Measurements from ENCODE around the gene TNIP3. TPM values are rescaled to one million over a fixed set of nuclear protein-coding genes. Genes with fewer than 3 reads are reported as not detected.
"Not testable (repeated sequence)": the region's sequence is repeated elsewhere in the genome, so short reads cannot be mapped to it uniquely, and the experiment has no call there.

The TNIP3 gene
- polyA plus RNA-seq (2013, experiment 1 of 2; ENCODE audit: insufficient read length), result 0.20 TPM
- 0.32 TPM for polyA plus RNA-seq (2013, experiment 2 of 2; ENCODE audit: insufficient read length)

DNA sequence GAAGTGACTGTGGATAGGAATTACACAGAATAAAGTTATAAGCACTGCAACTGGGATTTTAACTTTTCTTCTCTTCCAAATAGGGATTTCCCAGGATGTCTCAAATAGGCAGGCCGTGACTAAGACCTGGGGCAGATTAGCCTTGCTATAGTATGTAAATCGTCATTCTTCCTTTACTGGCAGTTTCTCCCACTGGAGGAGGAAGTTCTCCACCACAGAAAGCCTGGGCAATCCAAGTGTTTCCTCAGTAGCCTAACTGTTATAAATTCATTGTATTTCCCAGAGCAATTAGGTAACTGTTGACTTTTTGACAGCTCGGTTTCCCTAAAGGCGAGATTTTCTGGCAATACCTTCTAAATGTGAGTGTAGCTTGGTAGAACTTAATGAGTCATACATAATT, at the start of gene TNIP3:
TSS of gene TNIP3 (minus strand) at position 31 of the 400 bp plus-strand sequence. CDS start 196 bp downstream, outside the sequence.
- peak; percentile 25 for DNase-seq

DNA sequence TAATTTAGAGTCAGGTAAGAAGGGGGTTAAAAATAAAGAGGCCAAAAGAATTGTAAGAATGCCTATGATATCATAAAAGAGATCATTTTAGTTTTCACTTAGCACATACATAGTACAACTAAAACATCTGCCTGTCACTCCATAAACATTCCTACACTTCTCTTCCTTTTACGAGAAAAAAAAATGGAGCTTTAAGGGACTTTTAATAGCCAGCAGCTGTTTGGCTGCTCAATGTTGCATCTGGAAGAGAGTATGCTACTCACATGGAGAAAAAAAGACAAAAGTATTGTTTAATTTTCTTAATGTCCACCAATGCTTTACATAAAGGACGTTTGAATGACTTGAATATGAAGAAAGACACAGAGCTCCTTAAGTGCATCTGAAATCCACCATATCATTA, 48.7 kb upstream of the TNIP3 start:
- DNase-seq, result no peak

DNA sequence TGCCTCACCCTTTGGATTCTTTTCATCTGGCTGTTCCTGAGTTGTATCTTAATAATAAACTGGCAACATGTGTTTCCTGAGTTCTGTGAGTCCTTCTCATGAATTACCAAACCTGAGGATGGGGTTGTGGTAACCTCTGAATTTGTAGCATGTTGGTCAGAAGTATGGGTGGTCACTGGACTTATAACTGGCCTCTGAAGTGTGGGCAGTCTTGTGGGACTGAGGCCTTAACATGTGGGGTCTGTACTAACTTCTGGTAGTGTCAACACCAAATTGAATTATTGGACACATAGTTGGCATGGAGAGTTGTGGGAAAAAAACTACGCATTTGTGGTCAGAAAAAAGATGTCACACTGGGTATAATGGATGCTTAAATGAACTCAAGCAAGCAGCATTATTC, 45.0 kb upstream of the TNIP3 start:
- DNase-seq, result peak; percentile 16

GRCh38 chr4:121208244-121209007, 44.3 kb upstream of the TNIP3 start:
- DNase-seq, result no peak

GRCh38 chr4:121205777-121206176, 41.7 kb upstream of the TNIP3 start:
- DNase-seq, result not testable (repeated sequence)

GRCh38 chr4:121200795-121201472, 36.8 kb upstream of the TNIP3 start:
- DNase-seq, result no peak

DNA sequence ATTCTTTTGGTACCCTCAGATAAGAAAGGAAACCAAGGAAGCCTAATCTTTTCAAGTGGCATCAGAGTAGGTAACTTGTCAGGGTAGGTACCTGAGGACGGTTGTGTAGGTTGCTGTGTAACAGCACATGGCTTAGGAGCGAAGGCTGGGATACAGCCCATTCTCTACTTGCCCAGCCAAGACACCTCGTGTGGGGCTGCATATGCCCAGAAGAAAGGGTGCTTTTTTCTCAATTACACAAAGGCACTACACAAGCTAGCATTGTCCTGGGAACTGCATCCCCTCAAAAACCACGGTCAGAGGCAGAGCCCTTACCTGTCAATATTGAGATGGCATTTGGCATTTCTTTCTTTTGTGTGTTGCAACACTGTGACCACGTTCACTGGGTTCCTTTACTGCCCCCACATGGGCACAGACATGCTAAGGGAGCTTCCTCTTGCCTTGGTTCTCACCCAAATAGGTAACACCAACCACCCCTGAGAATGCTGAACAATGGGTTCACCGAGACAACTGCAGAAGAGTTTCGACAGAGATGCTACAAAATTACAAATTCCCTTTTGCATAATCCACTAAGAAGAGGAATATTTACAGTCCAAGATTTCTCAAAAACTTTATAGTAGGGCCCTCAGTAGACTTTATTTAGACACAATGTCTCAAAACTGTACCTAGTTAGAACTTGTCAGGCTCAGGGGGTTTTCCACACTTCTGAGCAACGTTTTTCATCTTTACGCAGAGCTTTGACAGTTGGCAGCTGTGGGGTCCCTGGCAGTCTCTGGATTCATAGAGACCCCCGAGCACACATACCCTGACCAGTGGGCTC, 35.8 kb upstream of the TNIP3 start:
- DNase-seq, result no peak

DNA sequence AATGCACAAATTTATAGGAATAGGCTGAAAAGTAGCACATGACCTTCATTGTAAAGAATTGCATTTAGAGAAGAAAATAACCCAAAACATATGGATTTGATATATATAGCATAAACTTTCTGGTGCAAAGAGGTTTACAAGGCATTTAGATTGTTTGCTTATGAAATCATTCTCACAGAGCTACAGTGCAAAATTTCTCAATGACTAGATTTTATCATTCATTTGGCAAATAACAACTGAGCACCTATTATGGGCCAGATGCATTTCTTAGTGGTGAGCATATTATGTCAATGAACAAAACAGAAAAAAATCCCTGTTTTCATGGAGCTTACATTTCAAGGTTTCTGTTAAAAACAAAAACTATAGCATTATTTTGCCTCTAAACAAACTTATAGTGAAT, 34.1 kb upstream of the TNIP3 start:
- DNase-seq, result peak; percentile 44

DNA sequence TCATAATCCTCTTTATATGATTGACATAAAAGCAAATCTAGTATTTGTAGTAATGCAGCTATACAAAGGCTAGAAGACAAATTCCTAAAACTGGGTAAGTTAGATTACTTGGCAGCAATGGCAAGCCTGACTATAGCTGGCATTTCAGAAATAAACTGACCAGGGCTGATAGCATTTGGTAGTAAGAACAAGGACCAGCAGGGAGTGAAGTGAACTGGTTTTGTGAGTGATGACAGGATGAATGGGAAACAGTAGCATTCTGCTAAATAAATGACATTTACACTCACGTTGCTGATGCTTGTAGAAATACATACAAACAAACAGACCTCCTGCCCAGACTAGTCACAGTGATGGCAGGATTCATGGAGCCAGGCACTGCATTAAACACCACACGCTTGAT, 31.5 kb upstream of the TNIP3 start:
- DNase-seq, result no peak

DNA sequence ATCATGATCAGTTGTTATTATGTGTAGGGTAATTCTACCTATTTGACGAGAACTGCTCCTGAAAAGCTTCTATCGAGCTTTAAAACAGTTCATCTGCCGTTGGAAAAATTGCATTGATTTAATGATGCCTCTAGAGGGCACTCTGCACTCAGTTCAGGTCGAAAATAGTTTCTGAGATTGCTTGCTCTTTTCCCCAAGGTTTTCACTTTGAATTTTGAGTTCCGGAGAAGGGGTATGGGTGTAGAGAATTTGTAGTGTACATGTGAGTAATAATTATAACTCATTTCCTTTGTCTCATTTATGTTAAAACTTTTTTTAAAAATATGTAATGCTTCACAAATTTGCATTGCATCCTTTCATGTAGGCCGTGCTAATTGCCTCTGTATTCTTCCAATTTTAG, 28.4 kb upstream of the TNIP3 start:
- peak; percentile 58 for DNase-seq

DNA sequence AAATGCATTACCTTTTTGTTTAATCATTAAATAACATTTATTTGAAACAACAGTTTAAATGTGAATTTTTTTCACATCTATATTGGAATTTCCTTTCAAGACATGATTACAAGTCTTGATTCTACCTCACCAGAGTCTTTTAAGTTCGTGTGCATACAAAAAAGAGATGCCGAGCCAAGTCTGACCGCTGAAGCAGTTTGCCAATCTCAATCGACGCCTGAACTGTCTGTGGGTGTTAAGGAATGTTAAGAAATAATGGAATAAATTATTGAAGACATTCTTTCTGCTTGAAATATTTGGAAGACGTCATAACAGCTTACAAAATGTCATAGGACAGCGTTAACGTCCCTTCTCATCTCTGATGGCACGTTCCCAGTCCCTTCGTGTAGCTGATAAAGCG, 27.9 kb upstream of the TNIP3 start:
- DNase-seq, result no peak

GRCh38 chr4:121191361-121191760, 27.2 kb upstream of the TNIP3 start:
- DNase-seq, result no peak

DNA sequence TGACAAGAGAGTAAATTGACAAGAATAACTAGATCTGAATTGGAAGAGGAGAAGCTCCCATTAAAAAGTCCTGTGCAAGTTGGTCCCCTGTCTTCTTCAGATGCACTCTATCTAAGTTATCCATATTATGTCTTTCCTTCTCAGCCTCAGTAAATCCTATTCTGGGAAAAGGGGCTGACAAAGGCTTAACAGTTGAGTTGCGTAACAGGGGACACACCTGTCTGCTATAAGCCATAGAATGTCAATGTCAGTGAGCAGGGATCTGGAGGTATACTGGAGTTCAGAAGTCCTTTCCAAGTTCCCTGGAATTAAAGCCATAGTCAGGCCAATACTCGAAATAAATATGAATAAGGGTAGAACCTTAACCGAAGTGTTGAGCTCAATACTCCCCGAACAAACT, 26.3 kb upstream of the TNIP3 start:
- DNase-seq, result no peak

GRCh38 chr4:121189326-121190215, 25.4 kb upstream of the TNIP3 start:
- no peak for DNase-seq

GRCh38 chr4:121187206-121187605, 23.1 kb upstream of the TNIP3 start:
- no peak for DNase-seq

- no peak for DNase-seq
These were observed 21.8 kb upstream of the TNIP3 start for GRCh38 chr4:121185960-121186359.

DNA sequence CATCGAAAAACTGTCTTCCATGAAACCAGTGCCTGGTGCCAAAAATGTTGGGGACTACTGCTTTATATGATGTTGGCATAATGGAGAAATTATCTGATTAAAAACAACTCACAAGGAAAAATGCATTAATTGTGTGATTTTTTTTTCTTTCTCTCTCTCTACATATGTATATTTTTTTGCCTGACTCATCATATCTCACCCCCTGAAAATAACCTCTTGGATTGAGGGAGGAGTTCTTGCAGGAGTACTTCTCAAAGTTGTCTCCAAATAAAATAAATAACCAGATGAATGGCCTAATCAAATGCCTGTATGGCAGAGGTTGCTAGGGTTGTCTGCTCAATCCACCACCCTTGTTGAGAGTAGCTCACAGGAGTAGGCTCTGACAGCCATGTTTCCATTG, 19.9 kb upstream of the TNIP3 start:
- no peak for DNase-seq

GRCh38 chr4:121183361-121183760, 19.2 kb upstream of the TNIP3 start:
- no peak for DNase-seq

DNA sequence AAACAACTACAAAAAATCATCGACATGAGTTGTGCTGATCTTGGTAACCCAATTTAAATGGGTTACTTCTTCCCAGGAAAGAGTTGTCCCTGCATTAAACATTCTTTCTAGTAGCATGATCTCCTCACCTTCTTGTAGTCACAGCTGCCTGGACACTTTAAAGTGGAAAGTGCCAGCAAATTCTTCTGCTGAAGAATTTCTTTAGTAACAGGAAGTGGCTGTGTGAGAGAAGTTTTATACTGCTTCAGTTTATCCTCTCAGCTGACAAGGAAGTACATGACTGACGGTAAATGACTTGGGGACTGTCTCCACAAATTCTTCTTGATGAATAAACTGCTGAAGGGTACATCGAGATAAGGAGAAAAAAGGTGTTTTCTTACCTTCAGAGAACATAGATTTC, 18.2 kb upstream of the TNIP3 start:
- peak; percentile 26 for DNase-seq

GRCh38 chr4:121181493-121181892, 17.4 kb upstream of the TNIP3 start:
- no peak for DNase-seq

- no peak for DNase-seq
These were observed 16.4 kb upstream of the TNIP3 start for GRCh38 chr4:121180558-121180957.
